K562 (cell line): ENCODE measurements around the gene ANKRD13B. TPM values are rescaled to one million over a fixed set of nuclear protein-coding genes. Genes with fewer than 3 reads are reported as not detected.

ENCODE experiments used
- ATAC-seq: fragments of 200-7000 bp; cut with Tn5 transposase; 3 replicates; pipeline ENCODE4 v1.9.1; 2020; ENCODE audit warnings: moderate library complexity
- BruUV-seq: library from RNA; stranded (reverse); fragments of 400-500 nt; replicated peaks from 2 replicates; lab custom pipeline; 2021; lab: Mats Ljungman, UMichigan
- CTCF ChIA-PET: fragments of 300-600 bp; formaldehyde crosslinking; extraction: SDS; loops from one replicate; lab custom pipeline; 2021; ENCODE audit warnings: low intra/inter-chr PET ratio; lab: Yijun Ruan, JAX
- POLR2A ChIA-PET: fragments of 300-600, 350-650 bp; sonication (Branson Sonifier 250); formaldehyde crosslinking; extraction: SDS; loops from one replicate; lab custom pipeline; 2021; ENCODE audit warnings: antibody characterized with exemption, inconsistent platforms; lab: Yijun Ruan, JAX
- DNase-seq, 4 experiments: peaks; one replicate each; pipeline versions ENCODE4 v3.0.0 to v3.0.0-alpha.2; 2011 to 2018; ENCODE audit warnings: low spot score in 3 of 4, mixed read lengths in 3 of 4; ENCODE audit errors: extremely low read depth in 1 of 4
- FAIRE-seq: peaks from 2 replicates; lab custom pipeline; 2011; peaks lifted over from hg19 to GRCh38; lab: Jason Lieb, UNC
- H2AFZ ChIP-seq: 2 replicates; pipeline ENCODE4 v1.6.0; 2011; ENCODE audit warnings: low read depth, low read length, control low read depth, inconsistent platforms
- H3K27ac ChIP-seq: fragments of 200-600 bp; 3 replicates; pipeline ENCODE4 v1.8.0; 2011; ENCODE audit warnings: low read depth, mild to moderate bottlenecking, control low read depth, inconsistent platforms, low read length, moderate library complexity, mixed read lengths; ENCODE audit errors: extremely low read depth
- H3K27me3 ChIP-seq, 2 experiments: fragments of 300-600 bp in 1 of 2; 2 replicates in 1 of 2; 3 replicates in 1 of 2; pipeline versions ENCODE4 v1.6.0 to v1.8.0; 2011; ENCODE audit warnings: inconsistent platforms in 2 of 2, low read length in 2 of 2, mild to moderate bottlenecking in 1 of 2, mixed read lengths in 1 of 2, moderate library complexity in 1 of 2; ENCODE audit not compliant: control insufficient read depth in 2 of 2, insufficient read depth in 2 of 2
- H3K36me3 ChIP-seq: fragments of 300-600 bp; 3 replicates; pipeline ENCODE4 v1.8.0; 2011; ENCODE audit warnings: mild to moderate bottlenecking, low read length, inconsistent platforms; ENCODE audit not compliant: control insufficient read depth, insufficient read depth
- H3K4me1 ChIP-seq, 2 experiments: fragments of 200-600 bp in 1 of 2; replicated peaks in 1 of 2; 2 replicates in 1 of 2; 3 replicates in 1 of 2; pipeline versions ENCODE4 v1.5.1 to v1.8.0; 2011; ENCODE audit warnings: inconsistent platforms in 2 of 2, low read length in 2 of 2, mild to moderate bottlenecking in 1 of 2, mixed read lengths in 1 of 2, moderate library complexity in 1 of 2; ENCODE audit not compliant: control insufficient read depth in 2 of 2, insufficient read depth in 2 of 2
- H3K4me2 ChIP-seq: 2 replicates; pipeline ENCODE4 v1.6.1; 2011; ENCODE audit warnings: low read length, control low read depth, inconsistent platforms, mixed read lengths; ENCODE audit not compliant: insufficient read depth
- H3K4me3 ChIP-seq: fragments of 200-600 bp; sonication (generic), shearing (Covaris generic); 2 replicates; pipeline ENCODE4 v1.5.1; 2016; ENCODE audit warnings: control low read depth, inconsistent platforms
- H3K79me2 ChIP-seq: fragments of 200-600 bp; 3 replicates; pipeline ENCODE4 v1.8.0; 2011; ENCODE audit warnings: low read length, inconsistent platforms; ENCODE audit not compliant: control insufficient read depth, insufficient read depth
- H3K9ac ChIP-seq, 2 experiments: 2 replicates each; pipeline versions ENCODE4 v1.6.0 to v1.6.1; 2011; ENCODE audit warnings: low read depth in 2 of 2, low read length in 2 of 2, control low read depth in 1 of 2, inconsistent platforms in 1 of 2, mild to moderate bottlenecking in 1 of 2, mixed read lengths in 1 of 2; ENCODE audit not compliant: insufficient read depth in 1 of 2
- H3K9me1 ChIP-seq: one replicate; pipeline ENCODE4 v1.6.0; 2011; ENCODE audit warnings: inconsistent platforms, mild to moderate bottlenecking, low read length, moderate library complexity; ENCODE audit not compliant: control insufficient read depth, insufficient read depth
- H3K9me3 ChIP-seq: replicated peaks from 2 replicates; pipeline ENCODE4 v1.5.1; 2011; ENCODE audit warnings: low read depth, low read length, inconsistent platforms; ENCODE audit not compliant: control insufficient read depth, insufficient read depth
- H4K20me1 ChIP-seq: replicated peaks from 2 replicates; pipeline ENCODE4 v1.6.1; 2011; ENCODE audit warnings: low read length, inconsistent platforms, mixed read lengths; ENCODE audit not compliant: control insufficient read depth, insufficient read depth
- ARID1B ChIP-seq: fragments of 450-650 bp; IDR thresholded peaks from 2 replicates; pipeline ENCODE4 v1.6.1; 2016; ENCODE audit warnings: antibody characterized with exemption, mild to moderate bottlenecking, inconsistent platforms
- ATF3 ChIP-seq, 2 experiments: fragments of 450-650 bp in 1 of 2; sonication (generic) in 1 of 2; formaldehyde crosslinking in 1 of 2; IDR thresholded peaks in 1 of 2; conservative IDR thresholded peaks in 1 of 2; 2 replicates each; pipeline versions ENCODE4 v1.6.1 to v1.8.1; 2016 to 2023; ENCODE audit warnings: mild to moderate bottlenecking in 2 of 2, moderate library complexity in 2 of 2, inconsistent platforms in 1 of 2, missing genetic modification reagents in 1 of 2
- BCL6 ChIP-seq: fragments of 250-450 bp; sonication (Bioruptor Pico); IDR thresholded peaks from 2 replicates; pipeline ENCODE4 v1.4.0; 2020
- CAMTA2 ChIP-seq: fragments of 250-450 bp; sonication (Bioruptor Pico); conservative IDR thresholded peaks from 2 replicates; pipeline ENCODE4 v1.5.1; 2022
- ESRRB ChIP-seq: fragments of 250-450 bp; sonication (Bioruptor Pico); IDR thresholded peaks from 2 replicates; pipeline ENCODE4 v1.5.0; 2020; ENCODE audit warnings: mild to moderate bottlenecking, moderate library complexity, borderline replicate concordance
- HDAC2 ChIP-seq: fragments of 450-650 bp; IDR thresholded peaks from 2 replicates; pipeline ENCODE4 v1.6.1; 2016; ENCODE audit warnings: mild to moderate bottlenecking
- IRF2 ChIP-seq: sonication (generic); formaldehyde crosslinking; IDR thresholded peaks from 2 replicates; pipeline ENCODE4 v1.8.1; 2022; ENCODE audit warnings: mild to moderate bottlenecking, missing genetic modification reagents
- MLX ChIP-seq, 2 experiments: fragments of 450-650 bp in 1 of 2; sonication (generic) in 1 of 2; formaldehyde crosslinking; conservative IDR thresholded peaks; 2 replicates each; pipeline versions ENCODE4 v1.4.0 to v1.8.1; 2020 to 2022; ENCODE audit warnings: mild to moderate bottlenecking in 1 of 2, missing genetic modification reagents in 1 of 2
- NFATC3 ChIP-seq: fragments of 450-650 bp; IDR thresholded peaks from 2 replicates; pipeline ENCODE4 v1.6.1; 2017; ENCODE audit warnings: mild to moderate bottlenecking
- RFX5 ChIP-seq: IDR thresholded peaks from 2 replicates; pipeline ENCODE4 v1.6.1; 2011; ENCODE audit warnings: low read depth, mild to moderate bottlenecking, improper control_type of control experiment, low read length
- SLC30A9 ChIP-seq: fragments of 250-450 bp; sonication (Bioruptor Pico); IDR thresholded peaks from 2 replicates; pipeline ENCODE4 v1.8.0; 2022; ENCODE audit warnings: mild to moderate bottlenecking, moderate library complexity
- SMARCA4 ChIP-seq: fragments of 450-650 bp; IDR thresholded peaks from 2 replicates; pipeline ENCODE4 v1.6.1; 2016
- SRSF1 ChIP-seq: fragments of 200-400 bp; formaldehyde crosslinking; IDR thresholded peaks from 2 replicates; pipeline ENCODE4 v1.6.1; 2017; ENCODE audit warnings: mild to moderate bottlenecking, low read depth, low read length, moderate library complexity
- STAT5B ChIP-seq: fragments of 250-450 bp; sonication (Bioruptor Pico); IDR thresholded peaks from 2 replicates; pipeline ENCODE4 v1.8.0; 2021; ENCODE audit warnings: mild to moderate bottlenecking, inconsistent platforms
- TCF7L2 ChIP-seq: fragments of 150-350 bp; IDR thresholded peaks from 2 replicates; pipeline ENCODE4 v1.6.1; 2016; ENCODE audit warnings: low read depth, mild to moderate bottlenecking, low read length, moderate library complexity
- TSC22D4 ChIP-seq: fragments of 450-650 bp; IDR thresholded peaks from 2 replicates; pipeline ENCODE4 v1.6.1; 2016; ENCODE audit warnings: missing genetic modification characterization, missing biosample characterization, control low read depth
- XRCC3 ChIP-seq: fragments of 450-650 bp; IDR thresholded peaks from 2 replicates; pipeline ENCODE4 v1.6.1; 2017; ENCODE audit warnings: mild to moderate bottlenecking, moderate library complexity
- ZBTB26 ChIP-seq: fragments of 450-650 bp; formaldehyde crosslinking; IDR thresholded peaks from 2 replicates; pipeline ENCODE4 v1.4.0; 2022; ENCODE audit warnings: missing genetic modification characterization
- ZNF551 ChIP-seq: fragments of 250-450 bp; sonication (Bioruptor Pico); IDR thresholded peaks from 2 replicates; pipeline ENCODE4 v1.5.0; 2021; ENCODE audit warnings: mild to moderate bottlenecking, moderate library complexity
- ZNF584 ChIP-seq: fragments of 200-800 bp; sonication (Bioruptor generic); IDR thresholded peaks from 2 replicates; pipeline ENCODE4 v1.6.1; 2016; ENCODE audit warnings: low read depth, mild to moderate bottlenecking, missing genetic modification characterization, missing compliant biosample characterization
- ZNF740 ChIP-seq, 3 experiments: fragments of 200-800 bp in 1 of 3; sonication (Bioruptor generic) in 1 of 3; sonication (generic) in 1 of 3; formaldehyde crosslinking in 1 of 3; IDR thresholded peaks; 2 replicates each; pipeline versions ENCODE4 v1.6.1 to v1.8.0; 2016 to 2022; ENCODE audit warnings: mild to moderate bottlenecking in 2 of 3, missing compliant biosample characterization in 2 of 3, missing genetic modification characterization in 2 of 3, missing genetic modification reagents in 1 of 3
- WGBS: fragments of 100-300 bp; shearing (Covaris generic); methylation state at CpG from one replicate; pipeline ENCODE4 v1.1.6; 2016; ENCODE audit warnings: low coverage, mixed read lengths; ENCODE audit not compliant: insufficient coverage; ENCODE audit errors: missing lambda C conversion rate; 5-methylcytosine and 5-hydroxymethylcytosine counted together
- in situ Hi-C: fragments of 300-500 bp; cut with MboI; formaldehyde crosslinking; loops from 4 replicates; pipeline ENCODE4 v1.15.0; 2018; ENCODE audit warnings: inconsistent platforms, mixed read lengths
- intact Hi-C: fragments of 100-400 bp; cut with micrococcal nuclease; formaldehyde crosslinking; loops from 2 replicates; pipeline ENCODE4 v1.14.2; 2022
- polyA plus RNA-seq, 8 experiments: library from polyadenylated mRNA; depleted of rRNA in 4 of 8; stranded (reverse) in 5 of 8; unstranded in 3 of 8; fragments of >200 nt; fragmentation: Nextera tagmentation in 2 of 8; fragmentation: Illumina TruSeq in 1 of 8; extraction: Ambion mirVana in 2 of 8; extraction: Trizol in 1 of 8; gene quantifications; 2 replicates each; pipeline versions ENCODE4 v1.2.1 to v1.2.3, GENCODE V29; 2011 to 2014; ENCODE audit warnings: inconsistent platforms in 1 of 8, missing spikeins in 1 of 8
- total RNA-seq, 7 experiments: library from RNA; depleted of rRNA in 6 of 7; stranded (reverse); fragments of >200 nt in 6 of 7; fragmentation: Illumina TruSeq in 2 of 7; extraction: Trizol in 2 of 7; gene quantifications; 2 replicates each; pipeline versions ENCODE4 v1.2.1 to v1.2.3, GENCODE V29; 2011 to 2021; ENCODE audit warnings: low replicate concordance in 1 of 7

ANKRD13B gene
- total and polyA plus RNA-seq, 9 of the 15 experiments (the other 6 are each of a cell fraction or from before 2014, with no cell fraction given), result 0.15 to 28.1 (median 4.6) TPM

GRCh38 chr17:29620271-29620670, 27.3 kb downstream of the ANKRD13B start:
- H4K20me1 ChIP-seq, result no peaks in the 10 kb centered on the region; the same call in 1 of the 2 replicates
- ChIA-PET CTCF (interaction anchor here (0.9 kb wide), 1 partner anchor 186 kb away, joined by 3 read pairs; no protein-coding TSS in a partner anchor), POLR2A (interaction anchor here (0.6 to 1.2 kb wide), 2 partner anchors 13 to 19 kb away, joined by 3 to 7 read pairs; no protein-coding TSS in a partner anchor)
- no peaks in the 10 kb centered on the region for H3K36me3 ChIP-seq
- no peak overlapping the region for H3K4me3 ChIP-seq
- no peak overlapping the region for H3K27ac ChIP-seq
- in situ Hi-C loops (no loop called here), intact Hi-C loops (no loop called here)
- H3K4me2 ChIP-seq, result no peak overlapping the region
- H3K9me1 ChIP-seq, result no peaks in the 10 kb centered on the region
- no peaks in the 10 kb centered on the region for H3K27me3 ChIP-seq
- H2AFZ ChIP-seq, result peak overlapping the region; percentile 1; the same call in 1 of the 2 replicates
- no peaks in the 10 kb centered on the region for H3K9me3 ChIP-seq
- DNase-seq (peak in 3 of 4 experiments; percentile 20 to 65 (median 64)), ATAC-seq (no peak), FAIRE-seq (peak; percentile 23)
- peaks cover 28 to 63% of the 10 kb centered on the region in 2 experiments for H3K4me1 ChIP-seq
- H3K9ac ChIP-seq, result no peak overlapping the region
- H3K79me2 ChIP-seq, result no peaks in the 10 kb centered on the region
- no TSS peak for BruUV-seq
- 27% methylated on average over 4 of the region's 4 CpGs for WGBS
- TF ChIP-seq IRF2 (CRISPR knock-in tag) (no peak), BCL6 (no peak), TCF7L2 (no peak), ESRRB (no peak), SMARCA4 (peak; percentile 43; the same call in 1 of the 2 replicates), ATF3 (IDR thresholded peaks at IDR 0.05) (peak; percentile 85), ATF3 (CRISPR knock-in tag; conservative IDR thresholded peaks at IDR 0.05) (no peak), ZNF740 (CRISPR knock-in tag; IDR thresholded peaks at IDR 0.05) (no peak), ZNF740 (tag; IDR thresholded peaks at IDR 0.05) (no peak), MLX (CRISPR knock-in tag; conservative IDR thresholded peaks at IDR 0.05) (no peak), SLC30A9 (no peak), TSC22D4 (tag) (no peak), CAMTA2 (CRISPR knock-in tag) (no peak), ZBTB26 (no peak), RFX5 (no peak), NFATC3 (no peak), ARID1B (peak; percentile 33; the same call in 1 of the 2 replicates), SRSF1 (no peak), ZNF551 (CRISPR knock-in tag) (no peak), ZNF584 (CRISPR knock-in tag) (no peak), HDAC2 (no peak), XRCC3 (no peak), STAT5B (CRISPR knock-in tag) (no peak)
